GM10847 (cell line): ENCODE measurements around the gene ELAVL4.

Experiments
- POLR2A ChIP-seq: IDR thresholded peaks from 2 replicates; pipeline ENCODE4 v1.6.1; 2011; ENCODE audit not compliant: insufficient read length; ENCODE audit errors: extremely low read depth

Gene ELAVL4

DNA sequence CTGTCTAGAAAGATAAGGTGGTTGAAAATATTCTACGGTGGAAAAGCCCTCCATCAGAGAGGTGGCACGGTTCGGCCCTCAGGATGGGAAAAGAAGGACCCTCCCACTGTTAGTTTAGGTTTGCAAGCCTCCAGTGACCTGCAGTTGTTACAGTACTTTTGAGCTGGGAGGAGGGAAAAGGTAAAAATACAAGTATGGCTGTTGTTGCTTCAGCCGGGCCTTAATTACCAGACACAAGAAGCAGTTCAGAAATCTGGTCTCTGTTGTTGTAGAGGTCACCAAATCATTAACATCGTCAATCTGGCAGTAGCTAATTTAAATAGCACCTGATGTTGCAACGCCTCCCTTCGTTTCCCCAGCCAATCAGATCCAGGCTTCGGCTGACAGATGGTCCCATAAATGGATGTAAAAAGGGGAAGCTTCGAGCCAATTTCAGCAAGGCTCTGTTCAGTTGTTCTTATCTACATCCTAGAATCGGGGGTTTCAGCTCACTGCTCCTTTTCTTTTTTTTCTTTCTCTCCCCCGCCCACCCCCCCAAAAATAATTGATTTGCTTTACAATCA is at the start of gene ELAVL4:
Gene ELAVL4, plus strand, starts transcription at position 424 of the 563 bp plus-strand sequence. CDS start 270 bp downstream, outside the sequence.
- no peak for TF ChIP-seq POLR2A

DNA sequence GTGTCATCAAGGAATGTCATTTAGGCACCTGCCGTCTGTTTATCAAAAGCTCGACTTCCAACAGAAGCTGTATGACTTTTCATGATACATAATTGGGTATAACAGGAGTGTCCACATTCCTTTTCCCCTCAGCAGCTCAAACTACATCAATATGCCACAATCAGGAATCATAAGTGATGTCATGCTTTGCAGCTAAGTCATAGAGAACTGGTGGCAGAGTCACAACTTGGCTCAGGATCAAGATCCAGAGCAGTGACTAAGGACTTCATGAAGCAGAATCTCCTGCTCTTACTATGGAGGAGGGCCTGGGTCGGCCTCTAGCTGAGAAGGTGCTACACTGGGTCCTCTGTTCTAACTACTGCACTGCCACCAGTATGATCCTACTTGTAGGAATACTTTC is 48.4 kb upstream of the ELAVL4 start:
- no peak for TF ChIP-seq POLR2A

DNA sequence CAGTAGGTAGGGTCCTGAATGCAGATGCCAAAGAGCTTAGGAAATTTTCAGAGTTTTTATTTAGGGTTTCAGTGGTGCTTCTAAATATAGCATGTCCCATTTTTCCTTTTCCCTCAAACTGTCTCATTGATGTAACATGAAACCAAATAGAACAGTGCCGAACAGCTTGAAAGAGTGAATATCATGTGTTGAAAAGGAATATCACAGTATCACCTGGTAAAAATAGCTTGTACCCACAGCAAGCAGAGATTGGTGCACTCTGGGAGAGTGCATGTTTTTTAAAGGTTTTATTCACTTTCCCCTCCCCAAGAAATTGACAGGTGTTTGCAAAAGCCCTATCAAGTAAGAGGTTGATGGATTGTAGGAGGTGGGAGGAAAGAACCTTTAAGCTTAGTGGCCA is 41.9 kb upstream of the ELAVL4 start:
- TF ChIP-seq POLR2A: no peak

DNA sequence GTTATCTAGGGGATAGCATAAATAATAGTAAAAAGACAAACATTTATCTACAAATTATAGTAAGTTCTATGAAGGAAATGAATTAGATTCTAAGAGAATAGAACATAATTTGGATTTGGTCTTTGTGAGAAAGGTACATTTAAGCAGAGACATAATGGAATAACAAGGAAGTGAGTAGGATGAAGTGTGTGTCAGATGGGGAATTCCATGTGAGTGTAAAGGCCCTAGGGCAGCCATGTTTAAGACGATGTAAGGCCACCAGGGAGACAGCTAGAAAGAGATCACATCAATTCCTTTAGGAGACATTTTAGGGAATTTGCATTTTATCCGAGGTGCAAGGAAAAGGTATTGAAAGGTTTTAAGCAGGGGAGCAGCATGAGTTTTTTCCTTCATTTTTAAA is 33.8 kb upstream of the ELAVL4 start:
- no peak for TF ChIP-seq POLR2A

DNA sequence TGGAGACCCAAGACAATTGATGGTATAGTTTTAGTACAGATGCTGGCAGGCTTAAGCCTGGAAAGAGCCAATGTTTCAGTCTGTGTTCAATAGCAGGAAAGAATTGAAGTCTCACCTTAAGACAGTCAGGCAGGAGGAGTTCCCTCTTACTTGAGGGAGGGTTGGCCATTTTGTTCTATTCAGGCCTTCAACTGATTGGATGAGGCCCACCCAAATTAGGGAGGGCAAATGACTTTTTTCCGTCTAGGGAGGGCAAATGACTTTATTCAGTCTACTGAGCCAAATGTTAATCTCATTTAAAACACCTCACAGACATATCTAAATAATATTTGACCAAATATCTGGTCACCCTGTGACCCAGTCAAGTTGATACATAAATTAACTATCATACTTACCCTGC is 31.4 kb upstream of the ELAVL4 start:
- no peak for TF ChIP-seq POLR2A

DNA sequence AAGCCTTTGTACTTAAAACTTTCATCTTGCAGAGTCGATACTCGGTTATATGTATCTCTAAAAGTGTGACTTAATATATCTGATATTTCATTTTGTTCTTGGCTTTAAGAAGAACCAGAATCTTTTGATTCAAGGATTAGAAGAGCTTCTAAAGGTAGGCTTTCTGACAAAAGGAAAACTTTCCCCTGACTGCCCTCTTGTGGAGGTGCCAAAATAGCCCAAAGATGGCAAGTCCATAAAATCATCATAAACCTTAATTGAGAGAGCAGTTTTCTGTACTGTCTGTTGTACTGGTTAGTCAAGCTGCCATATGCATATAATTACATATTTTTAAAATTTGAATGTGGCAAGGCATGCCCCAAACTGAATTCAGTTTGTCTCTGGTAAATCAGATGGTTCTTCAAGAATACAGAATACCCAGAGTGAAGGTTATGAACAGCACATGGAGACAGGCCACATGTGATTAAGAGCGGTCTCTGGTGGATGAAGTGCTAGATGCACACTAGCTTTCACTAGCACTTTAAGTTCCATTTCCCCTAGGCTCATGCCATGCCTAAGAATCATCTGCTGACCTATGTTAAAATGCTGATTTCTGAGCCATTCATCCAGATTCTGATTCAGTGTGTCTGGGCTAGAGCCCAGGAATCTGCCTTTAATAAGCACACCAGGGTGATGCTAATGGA is 27.7 kb upstream of the ELAVL4 start:
- TF ChIP-seq POLR2A: no peak

DNA sequence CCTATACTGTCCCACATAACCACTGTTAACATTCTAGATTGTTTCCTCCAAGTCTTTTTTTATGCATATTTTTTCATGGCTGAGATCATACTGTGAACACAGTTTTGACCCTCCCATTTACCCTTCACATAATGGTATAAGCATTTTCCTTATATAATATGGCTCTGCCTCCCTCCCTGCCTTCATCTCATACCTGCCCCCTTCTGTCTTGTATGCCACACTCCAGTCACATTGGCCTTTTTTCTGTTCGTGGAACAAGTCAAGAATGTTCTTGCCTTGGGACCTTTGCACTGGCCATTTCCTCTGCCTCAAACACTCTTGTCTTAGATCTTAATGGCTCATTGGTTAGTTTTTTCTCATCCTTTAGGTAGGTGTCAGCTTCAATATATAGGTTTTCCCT is 24.3 kb upstream of the ELAVL4 start:
- no peak for TF ChIP-seq POLR2A

DNA sequence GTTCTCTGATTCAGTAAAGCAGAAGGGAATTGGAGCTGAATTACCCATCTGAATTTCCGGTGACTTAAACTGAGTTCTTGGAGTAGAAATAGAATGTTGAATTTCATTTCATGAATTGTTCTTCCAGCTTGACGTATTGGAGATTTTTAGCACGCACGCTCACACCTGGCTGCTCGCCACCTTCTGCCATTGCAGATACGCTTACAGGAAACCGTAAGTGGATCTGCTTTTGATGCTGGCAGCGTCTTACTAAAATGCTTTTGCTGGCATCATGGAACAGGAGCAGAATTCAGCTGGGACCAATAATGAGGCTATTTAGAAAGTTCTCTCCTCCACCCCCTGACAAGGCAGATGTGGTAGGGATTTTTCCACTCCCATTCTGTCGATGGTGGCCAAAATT is 17.7 kb upstream of the ELAVL4 start:
- TF ChIP-seq POLR2A: no peak

DNA sequence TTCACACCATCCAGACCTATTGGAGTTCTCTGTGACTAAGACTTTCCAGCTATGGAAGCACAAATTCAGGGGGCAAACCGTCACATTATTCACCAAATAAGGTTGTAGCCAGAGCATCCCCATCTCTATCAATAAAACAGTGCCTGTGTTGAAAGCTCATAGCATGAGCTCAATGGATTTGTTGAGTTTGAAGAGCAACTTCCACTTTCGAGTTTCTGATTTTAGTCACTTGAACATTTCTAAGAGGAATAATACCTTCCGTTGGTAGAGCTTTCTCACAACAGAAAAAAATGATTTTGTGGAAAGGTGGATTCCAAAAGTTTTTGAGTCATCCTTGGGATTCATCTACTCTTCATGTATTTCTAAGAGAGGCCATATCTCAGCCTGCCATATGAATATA is 13.0 kb upstream of the ELAVL4 start:
- TF ChIP-seq POLR2A: no peak

DNA sequence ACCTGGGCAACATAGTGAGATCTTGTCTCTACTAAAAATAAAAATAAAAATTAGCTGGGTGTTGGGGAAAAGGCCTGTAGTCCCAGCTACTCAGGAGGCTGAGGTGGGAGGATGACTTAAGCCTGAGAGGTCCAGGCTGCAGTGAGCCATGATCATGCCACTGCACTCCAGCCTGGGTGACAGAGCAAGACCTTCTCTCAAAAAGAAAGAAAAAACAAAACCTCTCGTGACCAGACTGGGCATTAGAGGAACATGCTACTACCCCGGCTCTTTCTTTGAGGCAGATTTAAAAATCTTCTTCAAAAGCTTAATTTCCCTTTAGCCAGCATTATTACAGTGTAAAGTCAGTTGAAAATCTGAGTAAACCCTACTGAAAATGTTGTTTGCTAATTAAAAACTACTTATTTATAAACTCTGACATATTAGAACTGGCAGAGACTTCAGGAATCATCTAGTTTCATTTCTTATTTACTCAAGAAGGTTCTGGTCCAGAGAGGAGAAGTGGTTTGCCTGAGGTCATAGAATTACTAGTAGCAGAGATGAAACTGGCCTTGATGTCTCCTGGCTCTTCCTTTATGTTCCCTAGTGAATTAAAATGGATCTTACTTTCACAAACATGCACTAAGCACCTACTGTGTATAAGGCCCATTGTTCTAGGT is 11.6 kb upstream of the ELAVL4 start:
- no peak for TF ChIP-seq POLR2A

DNA sequence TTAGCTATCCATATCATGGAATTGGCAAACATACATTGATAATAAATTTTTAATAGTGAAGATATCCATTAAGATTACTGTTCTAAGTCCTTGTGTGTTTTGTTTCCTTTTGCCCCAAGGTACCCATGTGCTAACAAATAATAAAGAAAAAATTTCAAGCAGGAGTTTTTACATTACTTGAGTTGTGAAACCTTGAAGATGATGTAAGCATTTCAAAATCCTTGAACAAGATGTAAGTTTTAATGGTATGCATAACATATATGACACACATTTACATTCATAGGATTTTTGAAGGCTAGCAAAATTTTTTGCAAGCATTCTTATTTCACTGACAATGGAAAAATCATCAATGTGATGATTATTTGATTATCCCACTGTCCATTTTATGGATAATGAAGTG is 10.9 kb upstream of the ELAVL4 start:
- no peak for TF ChIP-seq POLR2A

DNA sequence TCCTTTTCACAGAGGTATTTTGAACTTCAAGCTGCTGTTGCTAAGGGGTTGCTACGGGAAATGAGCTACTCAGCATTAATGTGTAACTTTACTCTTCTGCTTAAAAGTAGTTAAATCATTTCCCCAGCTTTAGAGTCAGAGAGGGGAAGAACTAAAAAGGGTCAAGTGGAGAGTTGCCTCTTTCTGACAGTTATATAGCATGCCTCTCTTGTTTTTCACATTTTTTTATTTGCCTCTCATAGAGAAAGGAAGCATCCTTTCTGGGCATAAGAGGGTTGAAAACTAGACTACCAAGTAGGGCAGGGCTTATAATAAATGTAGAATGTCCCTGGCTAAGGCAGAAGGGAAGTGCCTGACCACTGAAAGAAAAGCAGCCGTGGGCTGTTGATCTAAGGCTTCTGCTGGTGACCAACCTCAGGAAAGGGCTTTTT is 10.1 kb upstream of the ELAVL4 start:
- no peak for TF ChIP-seq POLR2A

DNA sequence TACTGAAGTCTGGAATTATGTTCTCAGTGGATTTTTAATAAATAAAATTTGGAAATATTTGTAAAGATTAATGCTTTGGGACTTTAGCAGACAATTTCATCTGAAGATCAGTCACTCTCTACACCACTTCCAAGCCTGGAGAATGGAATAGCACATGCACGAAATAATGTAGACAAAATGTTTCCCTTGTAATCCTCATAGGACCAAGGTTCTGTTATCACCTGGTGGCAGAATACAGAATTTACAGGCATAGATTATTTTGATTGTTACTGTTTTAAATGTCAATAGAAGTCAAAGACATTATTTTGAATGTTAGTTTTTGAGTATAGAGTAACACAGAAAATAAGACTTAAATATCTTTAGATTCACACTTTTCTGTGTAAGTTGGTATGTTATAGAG is 9.1 kb upstream of the ELAVL4 start:
- TF ChIP-seq POLR2A: no peak

DNA sequence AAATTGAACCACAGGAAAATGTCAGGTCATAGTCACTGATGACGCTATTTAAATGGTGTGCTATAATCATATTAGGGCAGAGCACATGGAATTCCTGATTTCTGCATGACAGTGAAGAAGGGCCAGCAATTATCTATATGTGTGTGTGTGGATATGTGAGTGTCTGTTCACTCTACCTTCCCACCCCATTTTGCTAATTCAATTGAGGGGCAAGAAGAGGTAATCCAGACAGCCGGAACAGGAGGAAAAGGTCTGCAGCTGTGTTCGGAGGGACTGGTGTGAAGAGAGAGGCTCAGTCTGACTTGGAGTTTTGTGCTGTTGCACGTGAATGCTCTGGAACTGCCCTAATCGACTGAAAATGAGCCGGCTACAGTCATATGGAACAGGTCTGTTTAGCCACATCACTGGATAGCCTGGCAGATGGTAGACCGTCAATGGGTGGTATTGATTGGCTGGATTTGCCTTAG is 5.1 kb upstream of the ELAVL4 start:
- TF ChIP-seq POLR2A: no peak

DNA sequence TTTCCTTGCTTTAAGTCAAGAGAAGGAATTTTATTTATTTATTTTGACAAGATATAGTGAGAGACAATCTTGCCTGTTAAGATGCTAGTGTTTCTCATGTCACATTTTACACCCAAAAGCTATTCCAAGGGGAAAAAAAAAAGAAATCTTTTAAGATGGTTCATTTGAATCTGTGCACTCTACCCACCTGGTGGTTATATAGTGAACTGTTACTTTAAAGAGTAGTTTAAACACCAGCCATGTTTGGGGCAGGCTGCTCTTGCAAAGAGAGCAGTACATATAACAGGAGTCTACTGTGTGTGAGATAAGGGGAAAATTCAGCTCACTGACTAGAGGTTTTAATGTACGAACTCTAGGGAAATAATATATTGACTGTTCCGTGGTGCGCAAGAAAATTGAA is 3.3 kb upstream of the ELAVL4 start:
- TF ChIP-seq POLR2A: no peak

DNA sequence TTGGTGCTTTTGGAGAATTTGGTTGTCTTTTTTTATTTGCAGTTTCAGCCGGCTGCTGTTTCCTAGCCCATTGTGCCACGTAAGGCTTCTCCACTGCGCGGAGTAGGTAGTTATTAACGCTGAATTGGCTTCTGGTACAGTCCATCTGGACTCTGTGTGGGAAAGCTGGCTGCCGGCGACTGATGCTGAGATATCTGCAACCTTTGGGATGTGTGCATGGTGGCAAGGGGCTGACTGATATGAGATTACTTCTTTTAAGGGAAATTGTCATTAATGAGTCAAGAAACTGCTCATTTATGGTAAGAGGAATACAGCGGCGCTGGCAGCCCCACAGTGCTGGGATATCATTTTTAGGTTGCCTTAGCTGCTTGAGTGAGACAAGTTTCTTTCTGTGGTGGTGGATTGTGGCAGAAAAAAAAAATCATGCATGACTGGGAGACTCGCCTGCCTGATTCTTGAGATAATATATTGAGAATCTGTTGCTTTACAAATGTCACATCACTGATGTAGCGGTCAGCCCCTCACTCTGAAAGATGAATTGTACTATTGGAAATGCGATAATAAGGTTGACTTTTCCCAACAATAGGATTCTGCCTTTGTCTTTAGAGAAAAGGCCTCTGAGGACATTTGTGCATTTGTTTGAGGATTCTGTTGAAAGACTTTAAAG is 2.5 kb upstream of the ELAVL4 start:
- no peak for TF ChIP-seq POLR2A
